ENCODE data around the gene FAM162A. TPM values are rescaled to one million over a fixed set of nuclear protein-coding genes. Genes with fewer than 3 reads are reported as not detected.
A peak's percentile ranks its signal among the peaks of the same experiment; 100 is the strongest.

The FAM162A gene
- total and polyA plus RNA-seq, 2 donors = 45.0 to 69.5 TPM

- H3K4me3 ChIP-seq (ENCODE audit: low read length in 2 of 2) = no peak overlapping the region
- H3K4me1 ChIP-seq (ENCODE audit: control insufficient read depth in 2 of 2, insufficient read depth in 2 of 2, low read length in 2 of 2) = no peaks in the 10 kb centered on the region
- DNase-seq (ENCODE audit: low read depth in 6 of 9, low spot score in 9 of 9) = peak in 7 of 9 donors; percentile 7 to 63 (median 28)
- no peak overlapping the region for H3K27ac ChIP-seq (ENCODE audit: low read depth in 1 of 2, low read length in 1 of 2)
- no peaks in the 10 kb centered on the region for H3K9me3 ChIP-seq (ENCODE audit: control insufficient read depth in 2 of 2, insufficient read depth in 1 of 2, low read length in 1 of 2)
- WGBS = 84% methylated on average over 2 of the region's 2 CpGs
- H3K36me3 ChIP-seq (ENCODE audit: control insufficient read depth in 2 of 2, insufficient read depth in 2 of 2, low read length in 1 of 2) = no peaks in the 10 kb centered on the region
- H3K27me3 ChIP-seq (ENCODE audit: control insufficient read depth in 2 of 2, insufficient read depth in 1 of 2, low read length in 1 of 2) = no peaks in the 10 kb centered on the region
These were observed 9.2 kb downstream of the FAM162A start for GRCh38 chr3:122392868-122393844.

- Histone ChIP-seq H3K27me3 (ENCODE audit: control insufficient read depth in 2 of 2, insufficient read depth in 1 of 2, low read length in 1 of 2) (no peaks in the 10 kb centered on the region), H3K27ac (ENCODE audit: low read depth in 1 of 2, low read length in 1 of 2) (no peak overlapping the region), H3K9me3 (ENCODE audit: control insufficient read depth in 2 of 2, insufficient read depth in 1 of 2, low read length in 1 of 2) (no peaks in the 10 kb centered on the region), H3K4me3 (ENCODE audit: low read length in 2 of 2) (no peak overlapping the region), H3K36me3 (ENCODE audit: control insufficient read depth in 2 of 2, insufficient read depth in 2 of 2, low read length in 1 of 2) (no peaks in the 10 kb centered on the region), H3K4me1 (ENCODE audit: control insufficient read depth in 2 of 2, insufficient read depth in 2 of 2, low read length in 2 of 2) (no peaks in the 10 kb centered on the region)
- whole genome bisulfite sequencing = 89% methylated on average over 1 of the region's 1 CpG
- DNase-seq (ENCODE audit: low read depth in 6 of 9, low spot score in 9 of 9) = no peak
These were observed 10.2 kb downstream of the FAM162A start for GRCh38 chr3:122394173-122394572.

GRCh38 chr3:122395582-122395981 lies 11.6 kb downstream of the FAM162A start:
- 66% methylated on average over 3 of the region's 3 CpGs for WGBS
- Histone ChIP-seq H3K36me3 (ENCODE audit: control insufficient read depth in 2 of 2, insufficient read depth in 2 of 2, low read length in 1 of 2) (no peaks in the 10 kb centered on the region), H3K27me3 (ENCODE audit: control insufficient read depth in 2 of 2, insufficient read depth in 1 of 2, low read length in 1 of 2) (no peaks in the 10 kb centered on the region), H3K27ac (ENCODE audit: low read depth in 1 of 2, low read length in 1 of 2) (no peak overlapping the region), H3K9me3 (ENCODE audit: control insufficient read depth in 2 of 2, insufficient read depth in 1 of 2, low read length in 1 of 2) (no peaks in the 10 kb centered on the region), H3K4me3 (ENCODE audit: low read length in 2 of 2) (no peak overlapping the region), H3K4me1 (ENCODE audit: control insufficient read depth in 2 of 2, insufficient read depth in 2 of 2, low read length in 2 of 2) (no peaks in the 10 kb centered on the region)
- no peak for DNase-seq (ENCODE audit: low read depth in 6 of 9, low spot score in 9 of 9)

GRCh38 chr3:122396511-122396910 lies 12.5 kb downstream of the FAM162A start:
- H3K4me1 ChIP-seq (ENCODE audit: control insufficient read depth in 2 of 2, insufficient read depth in 2 of 2, low read length in 2 of 2) = no peaks in the 10 kb centered on the region
- no peaks in the 10 kb centered on the region for H3K36me3 ChIP-seq (ENCODE audit: control insufficient read depth in 2 of 2, insufficient read depth in 2 of 2, low read length in 1 of 2)
- H3K9me3 ChIP-seq (ENCODE audit: control insufficient read depth in 2 of 2, insufficient read depth in 1 of 2, low read length in 1 of 2) = no peaks in the 10 kb centered on the region
- no peak overlapping the region for H3K27ac ChIP-seq (ENCODE audit: low read depth in 1 of 2, low read length in 1 of 2)
- no peak overlapping the region for H3K4me3 ChIP-seq (ENCODE audit: low read length in 2 of 2)
- no peak for DNase-seq (ENCODE audit: low read depth in 6 of 9, low spot score in 9 of 9)
- no peaks in the 10 kb centered on the region for H3K27me3 ChIP-seq (ENCODE audit: control insufficient read depth in 2 of 2, insufficient read depth in 1 of 2, low read length in 1 of 2)

- no peaks in the 10 kb centered on the region for H3K4me1 ChIP-seq (ENCODE audit: control insufficient read depth in 2 of 2, insufficient read depth in 2 of 2, low read length in 2 of 2)
- H3K27me3 ChIP-seq (ENCODE audit: control insufficient read depth in 2 of 2, insufficient read depth in 1 of 2, low read length in 1 of 2) = no peaks in the 10 kb centered on the region
- WGBS = 94% methylated on average over 1 of the region's 1 CpG
- no peaks in the 10 kb centered on the region for H3K9me3 ChIP-seq (ENCODE audit: control insufficient read depth in 2 of 2, insufficient read depth in 1 of 2, low read length in 1 of 2)
- no peak overlapping the region for H3K27ac ChIP-seq (ENCODE audit: low read depth in 1 of 2, low read length in 1 of 2)
- no peak for DNase-seq (ENCODE audit: low read depth in 6 of 9, low spot score in 9 of 9)
- H3K4me3 ChIP-seq (ENCODE audit: low read length in 2 of 2) = no peak overlapping the region
- H3K36me3 ChIP-seq (ENCODE audit: control insufficient read depth in 2 of 2, insufficient read depth in 2 of 2, low read length in 1 of 2) = no peaks in the 10 kb centered on the region
These were observed 13.2 kb downstream of the FAM162A start for GRCh38 chr3:122397201-122397600.

GRCh38 chr3:122398920-122399319 lies 14.9 kb downstream of the FAM162A start:
- Histone ChIP-seq H3K36me3 (ENCODE audit: control insufficient read depth in 2 of 2, insufficient read depth in 2 of 2, low read length in 1 of 2) (no peaks in the 10 kb centered on the region), H3K4me3 (ENCODE audit: low read length in 2 of 2) (no peak overlapping the region), H3K4me1 (ENCODE audit: control insufficient read depth in 2 of 2, insufficient read depth in 2 of 2, low read length in 2 of 2) (no peaks in the 10 kb centered on the region), H3K27ac (ENCODE audit: low read depth in 1 of 2, low read length in 1 of 2) (no peak overlapping the region), H3K27me3 (ENCODE audit: control insufficient read depth in 2 of 2, insufficient read depth in 1 of 2, low read length in 1 of 2) (no peaks in the 10 kb centered on the region), H3K9me3 (ENCODE audit: control insufficient read depth in 2 of 2, insufficient read depth in 1 of 2, low read length in 1 of 2) (no peaks in the 10 kb centered on the region)
- DNase-seq (ENCODE audit: low read depth in 6 of 9, low spot score in 9 of 9) = no peak
- WGBS = over 99% methylated on average over 2 of the region's 2 CpGs

- 97% methylated on average over 6 of the region's 6 CpGs for WGBS
- no peak overlapping the region for H3K27ac ChIP-seq (ENCODE audit: low read depth in 1 of 2, low read length in 1 of 2)
- peaks cover 5 to 10% of the 10 kb centered on the region in 2 donors for H3K36me3 ChIP-seq (ENCODE audit: control insufficient read depth in 2 of 2, insufficient read depth in 2 of 2, low read length in 1 of 2)
These were observed 19.5 kb downstream of the FAM162A start for GRCh38 chr3:122403489-122403888.

GRCh38 chr3:122405015-122405414 lies 21.0 kb downstream of the FAM162A start:
- Histone ChIP-seq H3K27ac (ENCODE audit: low read depth in 1 of 2, low read length in 1 of 2) (no peak overlapping the region), H3K9me3 (ENCODE audit: control insufficient read depth in 2 of 2, insufficient read depth in 1 of 2, low read length in 1 of 2) (no peaks in the 10 kb centered on the region), H3K4me1 (ENCODE audit: control insufficient read depth in 2 of 2, insufficient read depth in 2 of 2, low read length in 2 of 2) (no peaks in the 10 kb centered on the region), H3K36me3 (ENCODE audit: control insufficient read depth in 2 of 2, insufficient read depth in 2 of 2, low read length in 1 of 2) (peaks cover 5 to 16% of the 10 kb centered on the region in 2 donors), H3K4me3 (ENCODE audit: low read length in 2 of 2) (no peak overlapping the region), H3K27me3 (ENCODE audit: control insufficient read depth in 2 of 2, insufficient read depth in 1 of 2, low read length in 1 of 2) (no peaks in the 10 kb centered on the region)
- DNase-seq (ENCODE audit: low read depth in 6 of 9, low spot score in 9 of 9) = no peak
- WGBS = 80% methylated on average over 3 of the region's 3 CpGs

More at GRCh38 chr3:122403489-122403888, 19.5 kb downstream of the FAM162A start:
- no peak overlapping the region for H3K4me3 ChIP-seq (ENCODE audit: low read length in 2 of 2)
- DNase-seq (ENCODE audit: low read depth in 6 of 9, low spot score in 9 of 9) = no peak
- no peaks in the 10 kb centered on the region for H3K4me1 ChIP-seq (ENCODE audit: control insufficient read depth in 2 of 2, insufficient read depth in 2 of 2, low read length in 2 of 2)
- no peaks in the 10 kb centered on the region for H3K9me3 ChIP-seq (ENCODE audit: control insufficient read depth in 2 of 2, insufficient read depth in 1 of 2, low read length in 1 of 2)
- H3K27me3 ChIP-seq (ENCODE audit: control insufficient read depth in 2 of 2, insufficient read depth in 1 of 2, low read length in 1 of 2) = no peaks in the 10 kb centered on the region

GRCh38 chr3:122406198-122406597 lies 22.2 kb downstream of the FAM162A start:
- H3K27ac ChIP-seq (ENCODE audit: low read depth in 1 of 2, low read length in 1 of 2) = no peak overlapping the region
- H3K27me3 ChIP-seq (ENCODE audit: control insufficient read depth in 2 of 2, insufficient read depth in 1 of 2, low read length in 1 of 2) = no peaks in the 10 kb centered on the region
- H3K4me1 ChIP-seq (ENCODE audit: control insufficient read depth in 2 of 2, insufficient read depth in 2 of 2, low read length in 2 of 2) = no peaks in the 10 kb centered on the region
- no peak overlapping the region for H3K4me3 ChIP-seq (ENCODE audit: low read length in 2 of 2)
- H3K9me3 ChIP-seq (ENCODE audit: control insufficient read depth in 2 of 2, insufficient read depth in 1 of 2, low read length in 1 of 2) = no peaks in the 10 kb centered on the region
- DNase-seq (ENCODE audit: low read depth in 6 of 9, low spot score in 9 of 9) = no peak
- WGBS = 96% methylated on average over 4 of the region's 4 CpGs
- H3K36me3 ChIP-seq (ENCODE audit: control insufficient read depth in 2 of 2, insufficient read depth in 2 of 2, low read length in 1 of 2) = peaks cover 7 to 19% of the 10 kb centered on the region in 2 donors

Measured in thymus (tissue), 11 donors.